Inflammatory macrophage (primary cell): ENCODE data around the gene CYP1B1.
A peak's percentile ranks its signal among the peaks of the same experiment; 100 is the strongest.
"Not testable (repeated sequence)": the region's sequence is repeated elsewhere in the genome, so short reads cannot be mapped to it uniquely, and the experiment has no call there.

ENCODE experiments used
- DNase-seq, 2 donors: peaks; one replicate each; pipeline ENCODE4 v3.0.0-alpha.2; 2020 to 2022
- total RNA-seq, 18 experiments: gene quantifications; one replicate each; lab custom pipeline; 2026; ENCODE audit warnings: mixed read lengths in 6 of 18, inconsistent platforms in 2 of 18; lab: John Stamatoyannopoulos, UW

The CYP1B1 gene
- 219 to 2,707 (median 983) reads per million in 18 experiments for total RNA-seq

DNA sequence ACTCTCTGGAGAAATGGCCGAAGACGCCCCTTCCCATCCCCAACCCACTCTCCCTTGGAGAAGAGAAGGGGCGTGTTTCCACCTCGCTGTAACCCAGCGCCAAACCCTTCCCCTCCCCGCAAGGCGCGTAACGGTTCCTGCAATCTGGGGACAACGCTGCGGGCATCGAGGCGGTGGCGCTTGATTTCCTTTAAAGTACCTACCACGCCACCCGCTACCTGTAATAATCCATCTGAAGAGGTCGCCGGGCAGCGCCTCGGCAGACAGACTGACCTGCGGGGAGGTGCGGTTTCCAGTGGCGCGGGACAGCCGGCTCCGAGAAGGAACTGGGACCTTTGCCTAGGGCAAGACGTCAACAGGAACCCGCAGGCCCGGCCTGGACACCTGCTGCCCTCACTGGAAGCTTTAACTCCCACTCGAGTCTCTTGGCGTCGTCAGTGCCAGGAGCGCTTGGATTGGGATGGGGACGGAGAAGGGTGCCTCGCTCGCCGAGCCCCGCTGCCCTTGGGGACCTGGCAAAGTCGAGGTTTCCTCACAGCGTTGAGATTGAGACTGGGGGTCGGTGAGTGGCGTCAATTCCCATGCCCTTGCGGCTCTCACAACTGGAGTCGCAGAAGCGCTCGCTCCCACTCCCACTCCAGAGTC is at the start of gene CYP1B1:
CYP1B1 (minus strand) TSS at position 645 of the 645 bp plus-strand sequence. CDS start 763 bp downstream, outside the sequence.
- peak; percentile 34 to 77 for DNase-seq

DNA sequence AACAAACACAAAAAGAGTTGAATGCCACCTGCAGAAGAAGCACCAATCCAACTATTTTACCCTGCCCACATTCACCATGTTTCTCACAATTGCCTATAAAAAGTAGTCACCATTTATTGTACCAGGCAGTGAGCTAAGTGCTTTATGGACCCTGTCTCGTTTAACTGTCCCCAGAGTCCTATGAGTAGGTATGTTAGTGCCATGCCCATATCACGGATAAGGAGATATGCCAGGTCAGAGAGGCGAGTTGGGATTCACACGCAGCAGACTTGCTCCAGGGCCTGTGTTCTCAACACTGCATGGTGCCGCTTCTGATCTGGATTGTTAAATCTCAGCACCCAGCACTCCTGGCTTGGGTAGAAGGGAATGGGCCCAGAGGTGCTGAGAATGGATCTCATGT is 49.1 kb upstream of the CYP1B1 start:
- DNase-seq, result no peak

DNA sequence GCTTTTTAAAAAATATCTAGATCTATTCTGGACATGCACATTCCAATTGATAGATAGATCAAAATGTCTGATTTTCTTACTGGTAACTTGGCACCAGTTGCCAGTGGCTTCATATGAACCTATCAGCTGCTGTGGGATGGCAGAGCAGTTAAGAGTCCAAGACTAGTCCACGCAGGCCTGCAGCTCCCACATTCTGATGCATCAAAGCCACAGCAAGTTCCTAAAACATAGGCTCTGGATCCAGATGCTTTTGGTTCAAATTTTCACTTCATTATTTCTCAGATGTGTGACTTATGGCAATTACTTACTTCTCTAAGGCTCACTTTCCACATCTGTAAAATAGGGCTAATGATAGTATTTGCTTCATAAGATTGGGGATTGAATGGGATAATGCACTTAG is 48.0 kb upstream of the CYP1B1 start:
- DNase-seq, result peak; percentile 49 to 65

DNA sequence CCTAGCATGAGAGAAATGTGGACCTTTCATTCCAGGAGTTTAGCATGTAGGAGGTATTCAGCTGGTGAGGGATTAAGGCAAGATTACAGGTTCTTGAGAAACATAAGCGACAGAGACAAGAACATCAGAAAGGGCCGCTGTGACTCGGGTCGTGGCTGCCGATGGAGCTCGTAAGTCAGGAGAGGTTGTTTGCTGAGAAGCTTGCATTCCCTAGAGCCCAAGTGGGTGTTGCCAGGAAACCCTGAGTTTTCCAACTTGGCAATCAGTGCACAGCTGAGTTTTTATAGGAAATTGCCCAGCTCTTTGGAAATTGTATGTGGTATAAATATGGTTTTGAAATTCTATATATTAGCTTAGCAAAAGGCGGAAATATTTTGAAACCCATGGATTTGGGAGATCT is 46.4 kb upstream of the CYP1B1 start:
- no peak for DNase-seq

DNA sequence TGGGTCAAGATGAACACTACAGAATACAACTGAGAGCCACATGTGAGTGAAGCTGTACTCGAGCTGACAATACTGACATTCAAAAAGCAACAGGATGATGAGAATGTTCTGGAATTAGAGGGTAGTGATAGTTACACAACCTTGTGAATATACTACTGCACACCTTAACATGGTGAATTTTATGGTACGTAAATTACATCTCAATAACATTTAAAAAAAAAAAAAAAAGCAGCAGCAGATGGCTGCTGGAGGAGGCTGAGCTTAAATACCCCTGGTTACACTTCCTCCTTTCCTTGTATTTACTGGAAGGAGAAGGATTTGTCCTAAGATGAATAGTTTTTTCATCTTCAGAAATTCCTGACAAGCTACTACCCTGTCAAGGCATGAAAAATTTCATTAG is 45.5 kb upstream of the CYP1B1 start:
- no peak for DNase-seq

DNA sequence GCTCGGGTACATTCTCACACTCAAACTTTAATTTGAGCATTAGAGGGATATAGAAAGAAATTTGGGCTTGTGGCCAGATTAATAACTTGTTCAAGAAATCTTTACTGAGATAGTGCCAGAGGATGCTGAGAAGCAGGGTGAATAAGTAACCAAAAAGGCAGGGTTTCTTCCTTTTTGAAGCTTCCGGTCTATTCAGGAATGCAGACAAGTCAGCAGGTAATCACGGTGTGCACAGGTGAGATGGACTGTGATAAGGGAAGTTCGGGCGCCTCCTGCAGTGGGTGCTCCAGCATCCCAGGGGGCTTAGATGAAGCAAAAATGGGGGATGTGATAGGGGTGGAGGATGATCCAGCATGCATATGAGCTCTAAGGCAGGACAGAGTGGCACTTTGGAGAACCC is 44.9 kb upstream of the CYP1B1 start:
- no peak for DNase-seq

DNA sequence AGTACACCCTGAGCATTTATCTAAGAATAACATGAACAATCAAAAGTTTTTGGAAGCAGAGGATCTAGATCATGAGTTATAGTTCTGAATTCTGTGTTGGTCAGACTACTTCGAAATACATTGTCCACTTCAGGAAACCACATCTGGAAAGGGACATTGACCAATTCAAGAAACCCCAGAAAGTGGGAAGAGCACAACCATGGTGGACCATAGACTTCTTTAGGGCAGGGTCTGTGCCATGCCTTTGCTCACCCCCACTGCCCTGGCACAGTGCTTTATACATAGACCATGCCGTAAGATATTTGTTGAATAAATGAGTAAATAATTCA is 44.3 kb upstream of the CYP1B1 start:
- peak; percentile 39 to 42 for DNase-seq

DNA sequence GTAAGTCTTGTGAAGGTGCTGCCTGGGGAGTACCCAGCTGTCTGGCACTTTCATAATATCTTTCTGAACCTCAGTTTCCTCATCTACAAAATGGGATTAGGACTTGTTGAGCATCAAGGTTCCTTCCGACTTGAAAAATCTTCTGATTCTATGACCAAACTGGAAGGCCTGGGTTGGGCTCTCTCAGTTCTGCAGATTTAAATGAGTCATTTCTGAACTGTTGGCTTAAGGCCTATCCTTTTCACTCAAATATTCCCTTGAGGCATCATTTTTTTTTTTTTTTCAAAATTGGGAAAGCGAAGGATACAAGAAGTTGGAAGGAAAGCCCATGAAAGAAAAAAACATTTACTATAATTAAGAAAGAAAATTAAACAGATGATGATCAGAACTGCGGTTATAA is 40.8 kb upstream of the CYP1B1 start:
- DNase-seq, result peak; percentile 17 to 27

DNA sequence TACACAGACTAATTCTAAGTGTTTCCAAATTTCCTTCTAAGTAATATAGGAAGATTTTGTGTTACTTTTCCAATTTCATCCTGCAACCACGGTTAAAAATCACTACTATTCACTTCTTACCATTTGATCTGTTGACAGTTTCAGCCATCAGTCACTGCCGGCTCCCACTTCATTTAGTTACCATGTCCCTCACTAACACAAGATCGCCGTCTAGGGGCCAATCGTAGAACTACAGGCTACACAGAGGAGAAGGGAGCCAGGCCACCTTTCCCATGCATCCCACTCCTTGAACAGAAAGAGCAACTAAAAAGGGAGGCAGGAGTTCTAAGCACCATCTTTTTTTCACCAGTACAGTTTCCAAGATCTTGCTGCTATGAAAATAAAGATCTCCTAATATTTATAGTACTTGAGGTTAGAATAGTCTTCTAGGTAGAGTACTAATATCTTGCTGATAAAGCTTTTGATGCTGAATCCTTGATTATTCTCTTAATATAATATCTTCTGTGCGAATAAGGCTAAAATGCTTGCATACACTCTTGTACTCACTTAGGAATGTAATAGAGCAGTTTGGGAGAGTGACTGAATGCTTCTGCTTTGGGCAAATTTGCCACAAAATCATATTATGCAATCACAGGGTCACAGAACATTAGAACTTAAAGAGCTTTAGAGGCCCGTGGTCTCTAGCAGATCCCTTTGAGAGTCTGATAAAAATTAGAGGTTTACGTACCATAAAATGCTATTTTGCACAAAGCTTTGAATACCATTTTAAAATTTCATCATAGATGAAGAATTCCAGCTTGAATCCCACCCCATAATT is 39.5 kb upstream of the CYP1B1 start:
- peak; percentile 89 to 90 for DNase-seq

DNA sequence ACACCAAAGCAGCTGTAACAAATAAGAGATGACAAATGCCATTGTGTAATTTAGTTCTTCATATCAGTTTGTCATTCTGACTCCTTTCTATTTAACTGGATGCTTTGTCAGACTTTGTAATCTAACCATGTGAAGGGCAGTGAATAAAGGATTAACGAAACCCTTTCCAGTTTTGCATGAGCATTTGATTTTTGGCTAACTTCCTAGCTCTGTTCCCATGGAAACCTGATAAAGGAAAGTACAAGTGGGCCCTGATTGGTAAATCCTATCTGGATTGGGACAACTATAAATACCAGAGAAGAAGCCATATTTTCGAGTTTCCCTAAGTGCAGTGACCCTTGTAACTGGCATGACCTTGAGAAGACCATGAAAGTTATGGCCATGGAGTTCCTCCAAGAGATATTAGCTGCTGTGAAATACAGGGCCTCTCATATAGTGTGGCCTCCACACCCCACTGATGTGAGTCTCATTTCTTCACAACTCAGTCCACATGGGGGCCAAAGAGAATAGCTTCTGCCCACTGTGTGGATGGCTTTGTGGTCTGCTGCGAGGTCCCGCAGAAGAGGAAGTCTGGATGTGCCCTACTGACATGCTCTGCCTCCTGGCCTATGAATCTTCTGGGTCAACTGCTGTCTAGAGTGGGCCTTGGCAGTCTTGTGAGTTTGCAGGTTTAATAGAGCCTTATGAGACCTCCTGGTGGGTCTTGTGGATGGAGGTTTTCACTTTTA is 38.2 kb upstream of the CYP1B1 start:
- peak; percentile 89 to 96 for DNase-seq

DNA sequence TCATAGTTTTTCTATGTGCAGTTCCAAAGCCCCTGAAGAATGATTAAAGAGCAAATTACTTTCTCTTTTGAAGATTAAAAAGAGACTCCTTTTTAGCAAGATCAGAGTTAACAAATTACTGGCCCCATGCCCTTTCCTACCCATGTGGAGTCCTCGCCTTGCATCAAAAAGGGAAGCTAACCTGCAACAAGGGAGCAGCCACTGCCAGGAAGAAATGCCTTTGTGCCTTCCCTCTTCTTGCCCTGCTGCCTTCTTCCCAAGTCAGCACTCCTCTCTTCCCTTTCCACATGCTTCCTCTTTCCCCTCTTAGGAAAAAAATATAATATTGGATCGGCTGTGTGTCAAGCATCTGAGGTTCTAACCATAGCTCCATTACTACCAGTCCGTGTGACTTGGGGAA is 37.1 kb upstream of the CYP1B1 start:
- peak; percentile 75 to 89 for DNase-seq

DNA sequence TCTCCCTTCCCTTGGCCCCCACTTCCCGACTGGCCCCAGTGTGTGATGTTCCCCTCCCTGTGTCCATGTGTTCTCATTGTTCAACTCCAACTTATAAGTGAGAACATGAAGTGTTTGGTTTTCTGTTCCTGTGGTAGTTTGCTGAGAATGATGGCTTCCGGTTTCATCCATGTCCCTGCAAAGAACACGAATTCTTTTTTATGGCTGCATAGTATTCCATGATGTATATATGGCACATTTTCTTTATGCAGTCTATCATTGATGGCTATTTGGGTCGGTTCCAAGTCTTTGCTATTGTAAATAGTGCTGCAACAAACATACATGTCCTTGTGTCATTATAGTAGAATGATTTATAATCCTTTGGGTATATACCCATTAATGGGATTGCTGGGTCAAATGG is 35.4 kb upstream of the CYP1B1 start:
- not testable (repeated sequence) for DNase-seq

DNA sequence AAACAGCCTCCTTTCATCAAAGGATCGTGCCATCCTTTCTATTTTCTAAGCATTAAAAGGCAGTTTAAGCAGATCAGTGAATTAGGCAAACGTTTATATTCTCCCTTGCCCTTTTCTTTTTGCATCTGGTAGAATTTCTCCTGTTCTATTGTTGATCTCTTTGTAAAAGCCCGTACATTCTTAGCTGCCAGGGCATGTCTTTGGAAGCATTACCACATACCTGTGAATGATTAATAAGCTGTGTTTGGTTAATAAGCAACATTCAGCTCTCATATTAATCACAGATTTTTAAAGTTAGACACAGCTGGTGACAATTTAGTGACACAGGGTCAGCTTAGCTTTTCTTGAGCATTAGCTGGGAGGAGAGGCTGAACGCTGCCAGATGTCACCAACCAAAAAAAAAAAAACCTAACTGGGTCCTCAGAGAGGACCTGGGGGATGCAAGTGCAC is 33.8 kb upstream of the CYP1B1 start:
- DNase-seq, result no peak

DNA sequence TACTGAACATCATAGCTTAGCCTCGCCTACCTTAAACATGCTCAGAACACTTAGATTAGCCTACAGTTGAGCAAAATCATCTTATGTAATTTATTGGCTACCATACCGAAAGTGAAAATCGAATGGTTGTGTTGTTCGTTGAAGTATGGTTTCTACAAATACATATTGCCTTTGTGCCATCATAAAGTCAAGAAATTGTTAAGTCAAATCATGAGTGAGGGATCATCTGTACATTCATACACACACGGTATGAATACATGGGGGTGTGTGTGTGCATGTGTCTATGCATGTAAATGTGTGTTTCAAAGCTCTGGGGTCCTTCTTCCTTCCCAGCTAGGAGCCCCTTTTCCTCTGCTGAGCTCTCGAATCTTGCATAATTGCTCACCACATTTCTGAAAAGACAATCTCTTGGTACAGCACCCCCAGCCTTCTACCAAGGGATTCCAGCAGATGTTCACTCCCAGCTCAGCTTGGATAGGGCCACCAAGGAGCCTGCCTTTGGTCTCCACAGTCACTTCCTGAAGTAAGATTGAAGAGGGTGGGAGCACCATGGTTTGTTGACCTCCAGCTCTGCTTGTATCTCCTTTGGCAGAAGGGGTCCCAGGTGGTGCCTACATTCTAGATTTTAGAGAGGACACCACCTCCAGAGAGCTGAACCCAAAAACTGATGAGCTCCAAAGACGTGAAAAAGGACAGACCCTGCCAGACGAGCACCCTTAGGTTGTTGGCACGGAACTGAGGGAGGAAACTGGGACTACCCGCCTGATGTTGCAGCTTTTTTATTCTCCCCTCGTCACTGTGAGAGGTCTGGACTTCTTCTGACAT is 33.2 kb upstream of the CYP1B1 start:
- no peak for DNase-seq

DNA sequence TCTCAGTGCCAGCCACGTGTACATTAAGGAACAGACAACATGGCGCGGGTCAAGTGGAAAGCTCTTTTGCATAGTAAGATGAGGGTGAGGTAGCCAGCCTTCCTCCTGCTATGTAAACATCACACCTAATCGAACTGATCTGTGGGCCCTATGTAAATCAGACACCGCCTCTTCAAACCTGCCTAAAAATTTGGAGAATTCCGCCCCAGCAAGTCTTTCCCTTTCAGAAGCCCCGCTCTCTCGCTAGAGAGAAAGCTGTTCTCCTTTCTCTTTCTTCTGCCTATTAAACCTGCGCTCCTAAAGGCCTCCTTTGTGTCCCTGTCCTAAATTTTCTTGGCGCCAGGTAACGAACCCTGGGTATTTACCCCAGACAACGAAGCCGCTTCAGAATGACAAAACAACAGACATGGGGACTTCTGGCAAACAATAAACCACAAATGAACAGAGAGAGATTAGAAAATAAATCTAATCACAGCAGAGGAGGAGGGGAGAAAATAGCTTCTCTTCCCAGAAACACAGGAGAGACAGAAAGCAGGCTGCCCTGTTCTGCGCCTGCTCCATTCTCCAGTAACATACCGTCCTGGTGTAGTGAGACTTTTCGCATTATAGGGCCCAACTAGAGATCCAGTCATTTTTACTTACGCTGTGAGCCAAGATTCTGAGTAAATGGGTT is 31.9 kb upstream of the CYP1B1 start:
- DNase-seq, result no peak

DNA sequence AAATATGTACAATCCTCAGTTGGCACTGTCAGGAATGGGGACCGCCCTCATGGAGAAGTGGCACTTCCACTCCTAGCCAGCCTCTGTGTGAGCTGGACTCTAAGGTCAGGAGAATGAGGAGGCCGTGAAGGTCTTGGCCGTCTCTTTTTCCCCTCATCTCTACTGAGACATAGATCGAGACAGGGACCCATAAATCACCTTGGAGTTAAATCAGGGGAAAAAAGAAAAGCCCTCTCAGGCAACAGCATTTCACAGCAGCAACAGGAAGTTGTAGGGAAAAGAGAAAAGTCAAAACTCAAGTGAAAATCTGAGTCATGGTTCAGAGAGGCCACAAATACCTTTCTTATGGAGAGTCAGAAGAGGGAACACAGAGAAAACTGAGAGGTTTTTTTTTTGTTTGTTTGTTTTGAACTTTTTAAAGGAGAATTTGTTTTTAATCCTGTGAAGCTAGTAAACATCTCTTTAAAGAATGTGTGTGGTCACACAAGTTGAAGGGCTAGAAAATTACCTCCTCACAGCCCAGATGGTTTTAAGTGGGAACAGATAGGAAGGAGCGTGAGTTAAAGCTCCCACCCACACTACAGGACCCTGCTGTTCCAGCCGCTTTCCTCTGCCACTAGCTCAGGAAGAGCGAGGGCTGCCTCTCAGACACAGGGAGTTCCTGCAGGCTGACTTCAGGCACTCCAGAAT is 30.6 kb upstream of the CYP1B1 start:
- DNase-seq, result peak in 1 of 2 donors; percentile 40

DNA sequence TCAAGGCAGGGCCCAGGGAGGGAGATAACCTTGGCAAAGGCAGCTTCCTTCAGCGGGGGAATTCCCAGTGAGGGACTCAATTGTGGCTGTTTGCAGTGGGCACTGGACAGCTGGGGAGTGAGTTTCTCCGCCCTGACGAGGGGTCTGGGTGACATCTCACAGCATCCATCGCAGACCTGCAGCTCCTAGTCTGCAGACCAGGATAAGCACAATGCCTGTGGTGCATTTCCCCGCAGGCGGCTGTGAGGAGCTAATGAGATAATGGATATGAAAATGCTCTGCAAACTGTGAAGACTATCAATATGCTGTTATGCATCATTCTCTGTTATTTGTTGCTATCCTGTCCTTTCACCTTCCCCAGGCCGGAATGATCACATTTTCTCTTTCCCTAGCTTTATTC is 30.0 kb upstream of the CYP1B1 start:
- no peak for DNase-seq

DNA sequence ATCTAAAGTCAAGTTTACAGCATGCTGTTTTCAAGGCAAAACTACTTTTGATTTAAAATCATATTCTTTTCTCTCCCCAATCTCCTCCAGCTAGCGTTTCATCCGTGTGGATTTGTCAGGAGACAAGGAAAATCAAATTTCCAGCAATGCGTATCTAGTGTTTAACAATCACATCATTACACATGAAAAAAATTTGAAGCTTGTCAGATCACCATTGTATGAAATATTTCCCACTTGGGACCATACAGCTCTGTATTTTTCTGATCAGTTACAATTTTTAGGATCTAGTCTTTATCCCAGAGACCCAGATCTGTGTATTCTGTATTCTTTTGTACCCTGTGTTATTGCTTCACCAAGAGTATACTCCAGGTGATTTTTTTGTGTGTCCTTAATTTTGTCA is 28.6 kb upstream of the CYP1B1 start:
- DNase-seq, result no peak

DNA sequence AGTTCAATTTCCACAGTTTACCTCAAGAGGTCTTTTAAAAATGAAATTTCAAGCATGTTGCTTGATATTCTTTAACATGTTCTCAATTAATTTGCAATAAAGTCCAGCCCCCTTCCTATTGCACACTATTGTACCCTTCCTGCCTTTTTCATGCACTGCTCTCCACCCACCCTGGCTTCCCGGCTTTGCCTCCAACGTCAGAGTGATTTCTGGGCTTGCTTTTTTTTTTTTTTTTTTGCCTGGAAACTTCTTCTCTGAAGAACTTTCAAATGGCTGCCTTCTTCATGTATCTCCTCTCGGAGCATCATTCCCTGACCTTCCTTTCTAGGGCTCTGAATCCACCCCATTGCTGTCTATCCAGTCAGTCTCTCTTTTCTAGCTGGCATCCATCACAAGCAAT is 24.4 kb upstream of the CYP1B1 start:
- DNase-seq, result no peak

DNA sequence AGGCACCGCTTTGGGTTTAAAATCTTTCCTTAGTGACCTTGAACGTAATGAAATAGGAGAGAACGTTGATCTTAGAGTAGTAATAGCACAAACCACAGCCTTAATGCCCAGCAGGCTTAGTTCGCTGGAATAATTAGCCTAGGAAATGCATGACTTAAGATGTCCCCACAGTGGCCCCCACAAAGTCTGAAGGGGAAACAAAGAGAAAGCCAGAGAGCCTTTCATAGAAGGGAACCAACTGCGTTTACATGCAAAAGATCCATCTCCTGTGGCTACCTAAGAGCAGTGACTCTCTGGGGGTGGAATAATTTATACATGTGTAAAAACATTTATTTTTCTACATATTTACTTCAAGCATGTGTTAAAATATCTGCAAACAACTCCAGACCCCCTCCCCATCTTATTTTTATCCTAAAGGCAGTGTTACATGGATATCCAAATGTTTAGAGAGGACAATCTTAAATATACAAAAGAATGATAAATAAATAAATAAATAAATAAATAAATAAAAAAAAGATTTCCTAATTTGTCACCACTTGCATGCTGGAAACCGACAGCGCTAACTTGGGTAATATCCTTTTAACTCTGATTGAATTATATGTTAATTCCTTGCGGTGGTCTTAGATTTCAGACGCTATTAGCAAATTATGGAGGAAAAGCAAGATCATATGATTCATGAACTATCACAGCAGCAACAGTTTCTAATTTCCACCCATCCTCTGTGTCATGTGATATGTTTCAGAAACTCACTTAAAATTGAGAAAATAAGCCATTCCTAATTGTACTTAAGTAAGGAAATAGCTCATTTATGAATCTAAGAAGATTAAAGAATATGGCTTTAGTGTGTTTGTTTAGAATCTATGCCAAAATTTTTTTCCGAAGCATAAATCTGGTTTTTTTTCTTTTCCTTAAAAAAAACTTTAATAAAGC is 23.4 kb upstream of the CYP1B1 start:
- peak; percentile 35 to 37 for DNase-seq
